Smooth muscle cell (in vitro differentiated cells): ENCODE measurements around the gene TGDS. TPM values are rescaled to one million over a fixed set of nuclear protein-coding genes. Genes with fewer than 3 reads are reported as not detected.

Experiments used
- DNase-seq: peaks from one replicate; lab custom pipeline; 2025; ENCODE audit not compliant: unreplicated experiment; lab: John Stamatoyannopoulos, UW
- H2AFZ ChIP-seq: fragments of 200-600 bp; sonication (generic); 2 replicates; pipeline ENCODE4 v1.6.0; 2016; ENCODE audit warnings: antibody characterized with exemption, low read depth, mild to moderate bottlenecking
- H3F3A ChIP-seq: fragments of 200-600 bp; sonication (generic); 2 replicates; pipeline ENCODE4 v1.6.0; 2017; ENCODE audit warnings: antibody characterized with exemption, low read depth
- H3K27ac ChIP-seq: fragments of 200-600 bp; sonication (generic); 2 replicates; pipeline ENCODE4 v1.5.1; 2016; ENCODE audit warnings: low read depth, mild to moderate bottlenecking
- H3K27me3 ChIP-seq: fragments of 200-600 bp; sonication (generic); 2 replicates; pipeline ENCODE4 v1.6.1; 2016; ENCODE audit warnings: low read depth, mild to moderate bottlenecking
- H3K36me3 ChIP-seq: fragments of 200-600 bp; sonication (generic); 2 replicates; pipeline ENCODE4 v1.5.1; 2016; ENCODE audit warnings: low read depth
- H3K4me1 ChIP-seq: fragments of 200-600 bp; sonication (generic); 2 replicates; pipeline ENCODE4 v1.5.1; 2016; ENCODE audit warnings: low read depth
- H3K4me2 ChIP-seq: fragments of 200-600 bp; sonication (generic); 2 replicates; pipeline ENCODE4 v1.6.0; 2016; ENCODE audit warnings: mild to moderate bottlenecking
- H3K4me3 ChIP-seq: fragments of 200-600 bp; sonication (generic); 2 replicates; pipeline ENCODE4 v1.5.1; 2016; ENCODE audit warnings: mild to moderate bottlenecking
- H3K79me2 ChIP-seq: fragments of 200-600 bp; sonication (generic); 2 replicates; pipeline ENCODE4 v1.6.0; 2016; ENCODE audit warnings: low read depth, mild to moderate bottlenecking
- H3K9ac ChIP-seq: fragments of 200-600 bp; sonication (generic); 2 replicates; pipeline ENCODE4 v1.6.0; 2016; ENCODE audit warnings: low read depth
- H3K9me3 ChIP-seq: fragments of 200-600 bp; sonication (generic); replicated peaks from 2 replicates; pipeline ENCODE4 v1.5.1; 2016; ENCODE audit warnings: low read depth
- H4K20me1 ChIP-seq: fragments of 200-600 bp; sonication (generic); 2 replicates; pipeline ENCODE4 v1.6.0; 2016; ENCODE audit warnings: low read depth
- CTCF ChIP-seq: fragments of 200-600 bp; sonication (generic); IDR thresholded peaks from 2 replicates; pipeline ENCODE4 v1.5.1; 2017; ENCODE audit warnings: borderline replicate concordance, mild to moderate bottlenecking, antibody characterized with exemption; ENCODE audit not compliant: insufficient read depth, poor library complexity, severe bottlenecking
- WGBS: methylation state at CpG from one replicate; pipeline ENCODE4 v1.1.7; 2016; ENCODE audit warnings: low lambda C conversion rate; 5-methylcytosine and 5-hydroxymethylcytosine counted together
- polyA plus RNA-seq: library from polyadenylated mRNA; unstranded; fragments of >200 nt; fragmentation: Nextera tagmentation; extraction: Ambion mirVana; gene quantifications from 2 replicates; pipeline ENCODE4 v1.2.1, GENCODE V29; 2016
- total RNA-seq: library from RNA; depleted of rRNA; stranded (reverse); fragments of >200 nt; gene quantifications from 2 replicates; pipeline ENCODE4 v1.2.3, GENCODE V29; 2014

TGDS gene
- total and polyA plus RNA-seq, 2 experiments from 2014 or later: 16.0 to 17.1 TPM

- Histone ChIP-seq H2AFZ (peak overlapping the region; percentile 67), H3K9me3 (no peaks in the 10 kb centered on the region), H3K27ac (no peak overlapping the region), H3K4me2 (peak overlapping the region; percentile 88), H3K9ac (no peak overlapping the region), H3K4me3 (peak overlapping the region; percentile 74), H3K79me2 (peaks cover 30% of the 10 kb centered on the region), H3K36me3 (no peaks in the 10 kb centered on the region), H3F3A (no peaks in the 10 kb centered on the region), H3K4me1 (peaks cover 11% of the 10 kb centered on the region), H4K20me1 (peaks cover 5% of the 10 kb centered on the region), H3K27me3 (no peaks in the 10 kb centered on the region)
- no peak for DNase-seq
- 77% methylated on average over 20 of the region's 20 CpGs for WGBS
- TF ChIP-seq CTCF: no peak
Measured at GRCh38 chr13:94596575-94596971, 621 bp upstream of the TGDS start.

- H3K4me1 ChIP-seq: peaks cover 11% of the 10 kb centered on the region
- H4K20me1 ChIP-seq: peaks cover 5% of the 10 kb centered on the region
- H2AFZ ChIP-seq: peak overlapping the region; percentile 67
- peak overlapping the region; percentile 81 for H3K9ac ChIP-seq
- no peak for DNase-seq
- peak overlapping the region; percentile 88 for H3K4me2 ChIP-seq
- H3K4me3 ChIP-seq: peak overlapping the region; percentile 74
- peaks cover 42% of the 10 kb centered on the region for H3K79me2 ChIP-seq
- H3K27ac ChIP-seq: peak overlapping the region; percentile 62
- H3K9me3 ChIP-seq: no peaks in the 10 kb centered on the region
- H3K27me3 ChIP-seq: no peaks in the 10 kb centered on the region
- H3K36me3 ChIP-seq: peaks cover 7% of the 10 kb centered on the region
- no peaks in the 10 kb centered on the region for H3F3A ChIP-seq
- no peak for TF ChIP-seq CTCF
- 12% methylated on average over 16 of the region's 16 CpGs for WGBS
Measured at GRCh38 chr13:94595001-94595949, 677 bp downstream of the TGDS start.

GRCh38 chr13:94590744-94591143, 5.2 kb downstream of the TGDS start:
- no peaks in the 10 kb centered on the region for H3F3A ChIP-seq
- no peaks in the 10 kb centered on the region for H3K9me3 ChIP-seq
- no peak overlapping the region for H3K27ac ChIP-seq
- no peak for TF ChIP-seq CTCF
- H3K4me1 ChIP-seq: peaks cover 11% of the 10 kb centered on the region
- no peak for DNase-seq
- no peaks in the 10 kb centered on the region for H3K27me3 ChIP-seq
- H3K4me3 ChIP-seq: no peak overlapping the region
- H3K4me2 ChIP-seq: no peak overlapping the region
- peaks cover 11% of the 10 kb centered on the region for H4K20me1 ChIP-seq
- 99% methylated on average over 3 of the region's 3 CpGs for WGBS
- H3K9ac ChIP-seq: no peak overlapping the region
- H3K36me3 ChIP-seq: peaks cover 7% of the 10 kb centered on the region
- H3K79me2 ChIP-seq: peaks cover 42% of the 10 kb centered on the region
- H2AFZ ChIP-seq: no peak overlapping the region
